ENCODE data around the gene VPS13D.

The VPS13D gene

GRCh38 chr1:12504601-12505000, 274.8 kb downstream of the VPS13D start:
- no CpG with 5 or more reads among the region's 11 CpGs for WGBS (ENCODE audit: extremely low coverage, insufficient coverage, low lambda C conversion rate)
- Histone ChIP-seq H2BK5ac (ENCODE audit: low read length) (no peak overlapping the region), H2BK120ac (ENCODE audit: low read depth, low read length) (no peak overlapping the region), H3K18ac (ENCODE audit: low read length) (no peak overlapping the region), H3K27ac (ENCODE audit: low read depth, low read length) (no peak overlapping the region), H3K36me3 (ENCODE audit: control insufficient read depth, insufficient read depth, low read length) (no peaks in the 10 kb centered on the region), H3K56ac (ENCODE audit: low read length) (no peak overlapping the region), H3K79me1 (ENCODE audit: low read length) (no peaks in the 10 kb centered on the region), H3K27me3 (ENCODE audit: insufficient read depth, low read length, poor library complexity) (no peaks in the 10 kb centered on the region), H3K4ac (ENCODE audit: low read depth, low read length) (no peak overlapping the region), H2AK5ac (ENCODE audit: low read length) (no peak overlapping the region), H2BK15ac (replicated peaks; ENCODE audit: low read depth) (no peak overlapping the region), H3K4me2 (ENCODE audit: low read length) (no peak overlapping the region), H4K5ac (ENCODE audit: low read length) (no peak overlapping the region), H4K8ac (ENCODE audit: low read depth, low read length) (no peak overlapping the region), H3K23ac (ENCODE audit: low read length) (no peak overlapping the region), H3K4me1 (ENCODE audit: control insufficient read depth, low read depth, low read length) (no peaks in the 10 kb centered on the region), H3K79me2 (ENCODE audit: control insufficient read depth, insufficient read depth, low read length) (no peaks in the 10 kb centered on the region), H3K9ac (ENCODE audit: low read length) (no peak overlapping the region), H3K4me3 (ENCODE audit: low read length) (no peak overlapping the region)
- DNase-seq = no peak

- DNase-seq = no peak
- Histone ChIP-seq H3K36me3 (ENCODE audit: control insufficient read depth, insufficient read depth, low read length) (no peaks in the 10 kb centered on the region), H2BK120ac (ENCODE audit: low read depth, low read length) (no peak overlapping the region)
Measured at GRCh38 chr1:12505231-12505630, 275.4 kb downstream of the VPS13D start.

GRCh38 chr1:12505639-12506280, 275.9 kb downstream of the VPS13D start:
- DNase-seq = no peak

More at GRCh38 chr1:12505231-12505630, 275.4 kb downstream of the VPS13D start:
- no peak overlapping the region for H2AK5ac ChIP-seq (ENCODE audit: low read length)
- H2BK5ac ChIP-seq (ENCODE audit: low read length) = no peak overlapping the region
- no peaks in the 10 kb centered on the region for H3K79me1 ChIP-seq (ENCODE audit: low read length)
- H3K4me2 ChIP-seq (ENCODE audit: low read length) = no peak overlapping the region
- H3K4me3 ChIP-seq (ENCODE audit: low read length) = no peak overlapping the region
- no peak overlapping the region for H3K18ac ChIP-seq (ENCODE audit: low read length)
- no peak overlapping the region for H3K27ac ChIP-seq (ENCODE audit: low read depth, low read length)
- H4K8ac ChIP-seq (ENCODE audit: low read depth, low read length) = no peak overlapping the region
- H3K27me3 ChIP-seq (ENCODE audit: insufficient read depth, low read length, poor library complexity) = no peaks in the 10 kb centered on the region
- H4K5ac ChIP-seq (ENCODE audit: low read length) = no peak overlapping the region
- no peak overlapping the region for H3K56ac ChIP-seq (ENCODE audit: low read length)
- no peak overlapping the region for H3K23ac ChIP-seq (ENCODE audit: low read length)
- no peak overlapping the region for H3K9ac ChIP-seq (ENCODE audit: low read length)
- H3K79me2 ChIP-seq (ENCODE audit: control insufficient read depth, insufficient read depth, low read length) = no peaks in the 10 kb centered on the region
- no peaks in the 10 kb centered on the region for H3K4me1 ChIP-seq (ENCODE audit: control insufficient read depth, low read depth, low read length)
- H2BK15ac ChIP-seq (replicated peaks; ENCODE audit: low read depth) = no peak overlapping the region
- H3K4ac ChIP-seq (ENCODE audit: low read depth, low read length) = no peak overlapping the region
- no CpG with 5 or more reads among the region's 10 CpGs for WGBS (ENCODE audit: extremely low coverage, insufficient coverage, low lambda C conversion rate)

GRCh38 chr1:12506281-12507280, 276.8 kb downstream of the VPS13D start:
- no peak overlapping the region for H4K5ac ChIP-seq (ENCODE audit: low read length)
- no peak overlapping the region for H2BK5ac ChIP-seq (ENCODE audit: low read length)
- H3K79me2 ChIP-seq (ENCODE audit: control insufficient read depth, insufficient read depth, low read length) = no peaks in the 10 kb centered on the region
- H3K4me3 ChIP-seq (ENCODE audit: low read length) = no peak overlapping the region
- H3K23ac ChIP-seq (ENCODE audit: low read length) = no peak overlapping the region
- no peak overlapping the region for H3K9ac ChIP-seq (ENCODE audit: low read length)
- peaks cover 2% of the 10 kb centered on the region for H3K4me1 ChIP-seq (ENCODE audit: control insufficient read depth, low read depth, low read length)
- WGBS (ENCODE audit: extremely low coverage, insufficient coverage, low lambda C conversion rate) = no CpG with 5 or more reads among the region's 28 CpGs
- H3K18ac ChIP-seq (ENCODE audit: low read length) = no peak overlapping the region
- no peaks in the 10 kb centered on the region for H3K36me3 ChIP-seq (ENCODE audit: control insufficient read depth, insufficient read depth, low read length)
- H2BK15ac ChIP-seq (replicated peaks; ENCODE audit: low read depth) = no peak overlapping the region
- no peak for DNase-seq
- no peaks in the 10 kb centered on the region for H3K79me1 ChIP-seq (ENCODE audit: low read length)
- H3K4me2 ChIP-seq (ENCODE audit: low read length) = no peak overlapping the region
- H4K8ac ChIP-seq (ENCODE audit: low read depth, low read length) = no peak overlapping the region
- H3K56ac ChIP-seq (ENCODE audit: low read length) = no peak overlapping the region
- H3K27me3 ChIP-seq (ENCODE audit: insufficient read depth, low read length, poor library complexity) = no peaks in the 10 kb centered on the region
- H2AK5ac ChIP-seq (ENCODE audit: low read length) = no peak overlapping the region
- no peak overlapping the region for H3K27ac ChIP-seq (ENCODE audit: low read depth, low read length)
- no peak overlapping the region for H3K4ac ChIP-seq (ENCODE audit: low read depth, low read length)
- no peak overlapping the region for H2BK120ac ChIP-seq (ENCODE audit: low read depth, low read length)

More at GRCh38 chr1:12505639-12506280, 275.9 kb downstream of the VPS13D start:
- Histone ChIP-seq H2AK5ac (ENCODE audit: low read length) (no peak overlapping the region), H3K18ac (ENCODE audit: low read length) (no peak overlapping the region), H3K4me1 (ENCODE audit: control insufficient read depth, low read depth, low read length) (peaks cover 2% of the 10 kb centered on the region), H3K79me1 (ENCODE audit: low read length) (no peaks in the 10 kb centered on the region), H3K4me3 (ENCODE audit: low read length) (no peak overlapping the region), H2BK5ac (ENCODE audit: low read length) (no peak overlapping the region), H3K27ac (ENCODE audit: low read depth, low read length) (no peak overlapping the region), H3K4ac (ENCODE audit: low read depth, low read length) (no peak overlapping the region), H4K8ac (ENCODE audit: low read depth, low read length) (no peak overlapping the region), H2BK15ac (replicated peaks; ENCODE audit: low read depth) (no peak overlapping the region), H3K36me3 (ENCODE audit: control insufficient read depth, insufficient read depth, low read length) (no peaks in the 10 kb centered on the region), H3K56ac (ENCODE audit: low read length) (no peak overlapping the region), H4K5ac (ENCODE audit: low read length) (no peak overlapping the region), H2BK120ac (ENCODE audit: low read depth, low read length) (no peak overlapping the region), H3K79me2 (ENCODE audit: control insufficient read depth, insufficient read depth, low read length) (no peaks in the 10 kb centered on the region), H3K23ac (ENCODE audit: low read length) (no peak overlapping the region), H3K4me2 (ENCODE audit: low read length) (no peak overlapping the region), H3K27me3 (ENCODE audit: insufficient read depth, low read length, poor library complexity) (no peaks in the 10 kb centered on the region), H3K9ac (ENCODE audit: low read length) (no peak overlapping the region)
- WGBS (ENCODE audit: extremely low coverage, insufficient coverage, low lambda C conversion rate) = no CpG with 5 or more reads among the region's 12 CpGs

- H3K56ac ChIP-seq (ENCODE audit: low read length) = no peak overlapping the region
- no peak overlapping the region for H2AK5ac ChIP-seq (ENCODE audit: low read length)
- no peak overlapping the region for H4K5ac ChIP-seq (ENCODE audit: low read length)
- H3K27me3 ChIP-seq (ENCODE audit: insufficient read depth, low read length, poor library complexity) = no peaks in the 10 kb centered on the region
- no peak overlapping the region for H2BK120ac ChIP-seq (ENCODE audit: low read depth, low read length)
- no peaks in the 10 kb centered on the region for H3K79me1 ChIP-seq (ENCODE audit: low read length)
- no peaks in the 10 kb centered on the region for H3K36me3 ChIP-seq (ENCODE audit: control insufficient read depth, insufficient read depth, low read length)
- H3K27ac ChIP-seq (ENCODE audit: low read depth, low read length) = no peak overlapping the region
- H3K9ac ChIP-seq (ENCODE audit: low read length) = no peak overlapping the region
- no peak overlapping the region for H3K4me3 ChIP-seq (ENCODE audit: low read length)
- peaks cover 2% of the 10 kb centered on the region for H3K4me1 ChIP-seq (ENCODE audit: control insufficient read depth, low read depth, low read length)
- H2BK15ac ChIP-seq (replicated peaks; ENCODE audit: low read depth) = no peak overlapping the region
- no peak overlapping the region for H2BK5ac ChIP-seq (ENCODE audit: low read length)
- no CpG with 5 or more reads among the region's 11 CpGs for WGBS (ENCODE audit: extremely low coverage, insufficient coverage, low lambda C conversion rate)
- H3K23ac ChIP-seq (ENCODE audit: low read length) = no peak overlapping the region
- DNase-seq = no peak
- H3K4me2 ChIP-seq (ENCODE audit: low read length) = no peak overlapping the region
- H3K4ac ChIP-seq (ENCODE audit: low read depth, low read length) = no peak overlapping the region
- H3K18ac ChIP-seq (ENCODE audit: low read length) = no peak overlapping the region
- H3K79me2 ChIP-seq (ENCODE audit: control insufficient read depth, insufficient read depth, low read length) = no peaks in the 10 kb centered on the region
- H4K8ac ChIP-seq (ENCODE audit: low read depth, low read length) = no peak overlapping the region
Measured at GRCh38 chr1:12507631-12508030, 277.8 kb downstream of the VPS13D start.
